ENCODE data around the gene ATP13A4.

Gene ATP13A4, protein sequence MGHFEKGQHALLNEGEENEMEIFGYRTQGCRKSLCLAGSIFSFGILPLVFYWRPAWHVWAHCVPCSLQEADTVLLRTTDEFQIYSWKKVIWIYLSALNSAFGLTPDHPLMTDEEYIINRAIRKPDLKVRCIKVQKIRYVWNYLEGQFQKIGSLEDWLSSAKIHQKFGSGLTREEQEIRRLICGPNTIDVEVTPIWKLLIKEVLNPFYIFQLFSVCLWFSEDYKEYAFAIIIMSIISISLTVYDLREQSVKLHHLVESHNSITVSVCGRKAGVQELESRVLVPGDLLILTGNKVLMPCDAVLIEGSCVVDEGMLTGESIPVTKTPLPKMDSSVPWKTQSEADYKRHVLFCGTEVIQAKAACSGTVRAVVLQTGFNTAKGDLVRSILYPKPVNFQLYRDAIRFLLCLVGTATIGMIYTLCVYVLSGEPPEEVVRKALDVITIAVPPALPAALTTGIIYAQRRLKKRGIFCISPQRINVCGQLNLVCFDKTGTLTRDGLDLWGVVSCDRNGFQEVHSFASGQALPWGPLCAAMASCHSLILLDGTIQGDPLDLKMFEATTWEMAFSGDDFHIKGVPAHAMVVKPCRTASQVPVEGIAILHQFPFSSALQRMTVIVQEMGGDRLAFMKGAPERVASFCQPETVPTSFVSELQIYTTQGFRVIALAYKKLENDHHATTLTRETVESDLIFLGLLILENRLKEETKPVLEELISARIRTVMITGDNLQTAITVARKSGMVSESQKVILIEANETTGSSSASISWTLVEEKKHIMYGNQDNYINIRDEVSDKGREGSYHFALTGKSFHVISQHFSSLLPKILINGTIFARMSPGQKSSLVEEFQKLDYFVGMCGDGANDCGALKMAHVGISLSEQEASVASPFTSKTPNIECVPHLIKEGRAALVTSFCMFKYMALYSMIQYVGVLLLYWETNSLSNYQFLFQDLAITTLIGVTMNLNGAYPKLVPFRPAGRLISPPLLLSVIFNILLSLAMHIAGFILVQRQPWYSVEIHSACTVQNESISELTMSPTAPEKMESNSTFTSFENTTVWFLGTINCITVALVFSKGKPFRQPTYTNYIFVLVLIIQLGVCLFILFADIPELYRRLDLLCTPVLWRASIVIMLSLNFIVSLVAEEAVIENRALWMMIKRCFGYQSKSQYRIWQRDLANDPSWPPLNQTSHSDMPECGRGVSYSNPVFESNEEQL

DNA sequence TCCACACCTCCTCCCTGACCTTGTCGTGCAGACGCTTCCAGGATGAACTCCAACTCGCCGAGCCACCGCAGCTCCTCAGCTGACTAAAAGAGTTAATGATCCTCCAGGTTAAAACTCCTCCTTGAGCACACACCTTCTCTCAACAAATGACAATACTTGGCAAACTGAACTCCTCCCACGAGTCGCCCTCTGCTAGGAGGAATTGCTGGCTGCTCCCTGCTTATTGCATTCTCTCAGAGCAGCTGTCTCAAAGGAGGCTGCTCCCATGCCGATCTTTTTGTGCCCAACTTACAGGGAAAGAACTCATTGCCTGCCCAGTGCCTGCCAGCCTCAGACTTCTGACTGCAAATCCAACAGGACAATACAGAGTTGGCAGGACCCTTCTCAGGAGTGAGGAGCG lies at the start of gene ATP13A4:
Gene ATP13A4 (minus strand): TSS at position 85 of the 400 bp plus-strand sequence. CDS start 96 bp downstream, outside the sequence.
- H3K4me1 ChIP-seq (ENCODE audit: control insufficient read depth, insufficient read depth, low read length), result peaks cover 6% of the 10 kb centered on the region
- H3K9ac ChIP-seq (ENCODE audit: low read length), result no peak within 1 kb of the TSS
- H3K27me3 ChIP-seq (ENCODE audit: control insufficient read depth, insufficient read depth, low read length), result no peaks in the 10 kb centered on the region

DNA sequence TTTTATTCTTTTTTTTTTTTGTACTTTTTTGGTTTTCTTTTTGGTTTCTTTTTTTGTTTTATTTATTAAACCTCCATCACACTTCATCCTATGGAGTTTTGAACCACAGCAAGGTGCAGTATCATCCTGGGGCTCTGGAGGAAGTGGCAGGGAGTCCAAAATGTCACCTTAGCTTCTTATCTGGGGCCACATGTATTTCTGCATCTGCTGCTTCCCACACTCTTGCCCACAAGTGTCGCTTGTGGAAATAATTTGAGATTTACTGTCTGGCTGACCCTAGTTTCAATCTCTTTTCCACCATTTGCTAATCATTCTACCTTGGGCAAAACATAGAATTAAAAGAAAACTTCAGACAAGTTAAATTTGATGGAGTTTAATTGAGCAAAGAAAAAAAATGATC lies 44.7 kb upstream of the ATP13A4 start:
- Histone ChIP-seq H3K27me3 (ENCODE audit: control insufficient read depth, insufficient read depth, low read length) (no peaks in the 10 kb centered on the region), H3K9ac (ENCODE audit: low read length) (no peak overlapping the region), H3K27ac (ENCODE audit: low read depth, low read length) (no peak overlapping the region), H3K36me3 (ENCODE audit: control insufficient read depth, insufficient read depth, low read length) (peaks cover 21% of the 10 kb centered on the region), H3K4me1 (ENCODE audit: control insufficient read depth, insufficient read depth, low read length) (peaks cover 4% of the 10 kb centered on the region; the same call in 1 of the 2 replicates), H3K9me3 (ENCODE audit: control insufficient read depth, insufficient read depth, low read depth, low read length) (no peaks in the 10 kb centered on the region), H3K4me3 (ENCODE audit: low read depth, low read length) (no peak overlapping the region)

More for the DNA sequence above, at the start of gene ATP13A4:
- no peaks in the 10 kb centered on the region for H3K9me3 ChIP-seq (ENCODE audit: control insufficient read depth, insufficient read depth, low read depth, low read length)
- no peaks in the 10 kb centered on the region for H3K36me3 ChIP-seq (ENCODE audit: control insufficient read depth, insufficient read depth, low read length)
- no peak within 1 kb of the TSS for H3K4me3 ChIP-seq (ENCODE audit: low read depth, low read length)
- H3K27ac ChIP-seq (ENCODE audit: low read depth, low read length), result no peak within 1 kb of the TSS

DNA sequence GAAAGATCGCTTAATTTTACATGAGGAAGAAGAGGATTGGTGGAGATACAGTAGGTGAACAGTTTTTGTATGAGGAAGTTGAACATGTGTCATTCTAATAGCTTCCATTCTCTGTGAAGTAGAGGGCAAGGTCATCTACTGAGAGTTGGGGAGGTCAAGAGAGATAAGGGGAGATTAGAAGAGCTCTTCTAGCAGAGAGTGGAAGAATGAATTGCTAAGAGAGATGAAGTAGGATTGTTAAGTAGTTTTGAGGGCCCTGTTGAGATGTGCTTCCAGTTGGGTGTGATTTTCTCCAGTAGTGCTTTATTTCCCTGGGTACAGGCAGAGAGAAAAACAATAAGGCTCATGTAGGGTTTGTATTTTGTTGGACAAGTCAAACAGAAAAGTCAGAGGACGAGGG lies 43.5 kb upstream of the ATP13A4 start:
- Histone ChIP-seq H3K4me3 (ENCODE audit: low read depth, low read length) (no peak overlapping the region), H3K36me3 (ENCODE audit: control insufficient read depth, insufficient read depth, low read length) (peaks cover 16% of the 10 kb centered on the region), H3K9me3 (ENCODE audit: control insufficient read depth, insufficient read depth, low read depth, low read length) (no peaks in the 10 kb centered on the region), H3K4me1 (ENCODE audit: control insufficient read depth, insufficient read depth, low read length) (peaks cover 4% of the 10 kb centered on the region; the same call in 1 of the 2 replicates), H3K27me3 (ENCODE audit: control insufficient read depth, insufficient read depth, low read length) (no peaks in the 10 kb centered on the region), H3K9ac (ENCODE audit: low read length) (no peak overlapping the region), H3K27ac (ENCODE audit: low read depth, low read length) (no peak overlapping the region)

DNA sequence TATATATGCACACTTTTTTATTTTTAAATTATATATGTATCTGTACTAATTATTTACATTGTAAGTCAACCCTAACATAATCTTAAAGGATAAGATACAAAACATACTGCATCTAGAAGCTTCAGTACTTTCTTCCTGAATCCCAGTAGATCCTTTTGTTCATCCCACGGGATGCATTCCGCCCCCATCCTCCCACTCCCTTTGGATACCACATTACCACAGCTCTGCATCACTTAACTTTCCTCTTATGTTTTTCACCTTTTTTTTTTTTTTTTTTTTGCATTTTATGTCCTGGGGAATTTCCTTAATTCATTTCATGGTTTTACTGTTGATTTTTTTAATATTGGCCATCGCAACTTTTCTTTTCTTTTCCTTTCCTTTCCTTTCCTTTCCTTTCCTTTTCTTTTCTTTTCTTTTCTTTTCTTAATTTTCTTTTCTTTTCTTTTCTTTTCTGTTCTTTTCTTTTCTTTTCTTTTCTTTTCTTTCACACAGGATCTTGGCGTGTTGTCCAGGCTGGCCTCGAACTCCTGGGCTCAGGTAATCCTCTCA lies 41.3 kb upstream of the ATP13A4 start:
- Histone ChIP-seq H3K27me3 (ENCODE audit: control insufficient read depth, insufficient read depth, low read length) (no peaks in the 10 kb centered on the region; the same call in 1 of the 2 replicates), H3K9me3 (ENCODE audit: control insufficient read depth, insufficient read depth, low read depth, low read length) (no peaks in the 10 kb centered on the region), H3K4me1 (ENCODE audit: control insufficient read depth, insufficient read depth, low read length) (peaks cover 8% of the 10 kb centered on the region; the same call in 1 of the 2 replicates), H3K4me3 (ENCODE audit: low read depth, low read length) (no peak overlapping the region), H3K27ac (ENCODE audit: low read depth, low read length) (no peak overlapping the region), H3K36me3 (ENCODE audit: control insufficient read depth, insufficient read depth, low read length) (peaks cover 13% of the 10 kb centered on the region), H3K9ac (ENCODE audit: low read length) (no peak overlapping the region)

DNA sequence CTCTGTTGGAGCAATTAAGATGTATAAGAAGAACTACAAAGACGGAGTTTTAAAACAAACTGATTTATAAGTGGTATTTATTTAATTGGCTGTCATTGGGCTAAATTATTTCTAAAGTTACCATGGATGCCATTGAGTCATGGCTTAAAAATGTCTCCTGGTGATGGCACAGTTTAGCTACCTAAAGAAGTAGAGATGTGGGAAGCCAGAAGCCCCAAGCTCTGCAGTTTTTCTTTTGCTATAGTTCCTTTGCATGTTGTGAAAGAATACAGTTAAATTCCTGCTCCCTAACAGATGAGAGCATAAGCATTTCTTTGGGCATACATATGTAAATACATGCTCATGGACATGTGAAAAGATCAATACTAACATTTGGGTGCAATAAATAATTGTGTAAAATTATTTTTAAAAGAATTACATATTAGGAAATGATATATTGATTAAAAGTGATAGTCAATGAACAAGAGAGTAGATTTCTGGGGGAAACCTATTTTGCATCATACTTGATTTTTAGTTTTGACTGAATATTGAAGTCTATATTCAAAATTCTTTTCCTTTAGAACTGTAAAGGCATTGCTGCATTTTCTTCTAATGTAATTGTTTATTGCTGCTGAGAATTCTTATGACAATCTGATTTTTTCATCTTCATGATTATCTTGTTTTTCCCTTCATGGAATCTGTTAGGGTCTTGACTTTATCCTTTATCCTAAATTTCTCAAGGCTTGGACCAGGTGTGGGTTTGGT lies 40.4 kb upstream of the ATP13A4 start:
- Histone ChIP-seq H3K9me3 (ENCODE audit: control insufficient read depth, insufficient read depth, low read depth, low read length) (no peaks in the 10 kb centered on the region), H3K27me3 (ENCODE audit: control insufficient read depth, insufficient read depth, low read length) (no peaks in the 10 kb centered on the region; the same call in 1 of the 2 replicates), H3K4me1 (ENCODE audit: control insufficient read depth, insufficient read depth, low read length) (peaks cover 11% of the 10 kb centered on the region; the same call in 1 of the 2 replicates), H3K4me3 (ENCODE audit: low read depth, low read length) (peak overlapping the region; percentile 98), H3K36me3 (ENCODE audit: control insufficient read depth, insufficient read depth, low read length) (peaks cover 13% of the 10 kb centered on the region), H3K27ac (ENCODE audit: low read depth, low read length) (0 out of 2 replicates have a peak overlapping the region, but pooled peaks have one; percentile 19), H3K9ac (ENCODE audit: low read length) (no peak overlapping the region)

DNA sequence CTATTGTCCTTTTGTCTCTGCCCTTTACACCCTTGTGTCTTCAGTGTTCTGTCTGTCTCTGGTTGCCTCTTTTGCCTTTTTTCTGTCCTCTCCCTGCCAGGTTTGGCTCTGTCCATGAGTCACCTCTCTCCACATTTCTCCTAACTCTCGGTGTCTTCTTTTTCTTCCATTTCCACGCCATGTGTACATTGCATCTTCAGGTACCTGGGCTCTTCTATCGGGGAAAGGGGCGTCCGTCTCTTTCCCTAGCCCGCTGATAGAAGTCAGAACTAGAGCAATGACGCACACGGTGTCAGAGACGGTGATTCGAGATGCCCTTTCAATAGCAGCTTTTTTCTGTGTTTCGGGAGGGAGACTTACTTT lies 39.0 kb upstream of the ATP13A4 start:
- H3K9me3 ChIP-seq (ENCODE audit: control insufficient read depth, insufficient read depth, low read depth, low read length), result no peaks in the 10 kb centered on the region
- peak overlapping the region; percentile 98 for H3K4me3 ChIP-seq (ENCODE audit: low read depth, low read length)

DNA sequence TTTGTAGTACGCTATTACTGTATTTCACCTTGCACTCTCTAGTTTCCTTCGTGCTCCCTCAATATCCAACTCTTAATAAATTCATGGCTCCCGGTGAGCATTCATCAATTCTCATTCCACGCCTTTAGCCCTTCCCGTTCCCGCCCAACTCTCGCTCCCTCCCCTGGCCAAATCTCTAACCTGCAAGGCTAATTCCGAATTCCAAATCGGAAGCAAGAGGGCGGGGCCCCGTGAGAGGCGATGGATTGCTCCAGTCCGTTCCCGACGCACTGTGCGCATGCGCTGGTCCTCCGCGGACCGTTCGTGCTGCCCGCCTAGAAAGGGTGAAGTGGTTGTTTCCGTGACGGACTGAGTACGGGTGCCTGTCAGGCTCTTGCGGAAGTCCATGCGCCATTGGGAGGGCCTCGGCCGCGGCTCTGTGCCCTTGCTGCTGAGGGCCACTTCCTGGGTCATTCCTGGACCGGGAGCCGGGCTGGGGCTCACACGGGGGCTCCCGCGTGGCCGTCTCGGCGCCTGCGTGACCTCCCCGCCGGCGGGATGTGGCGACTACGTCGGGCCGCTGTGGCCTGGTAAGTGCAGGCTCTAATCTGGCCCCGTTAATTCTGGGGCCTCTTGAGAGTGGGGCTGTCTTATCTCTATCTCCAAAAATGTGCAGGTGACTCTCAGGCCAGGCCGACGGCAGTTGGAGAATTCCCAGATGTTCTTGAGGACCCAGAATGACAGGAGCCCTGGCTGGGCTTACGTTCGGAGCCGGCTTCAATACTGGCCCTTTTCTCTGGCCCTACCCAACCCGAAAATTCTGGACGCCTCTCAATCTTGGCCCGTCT lies 38.4 kb upstream of the ATP13A4 start, which contains the start of gene OPA1:
Gene OPA1 (plus strand): TSS at position 368 of the 827 bp plus-strand sequence. CDS start 170 bp downstream, at position 538.
- H3K4me3 ChIP-seq (ENCODE audit: low read depth, low read length), result peak within 1 kb of the TSS; percentile 98
- peaks cover 14% of the 10 kb centered on the region; the same call in 1 of the 2 replicates for H3K4me1 ChIP-seq (ENCODE audit: control insufficient read depth, insufficient read depth, low read length)
- peaks cover 9% of the 10 kb centered on the region for H3K36me3 ChIP-seq (ENCODE audit: control insufficient read depth, insufficient read depth, low read length)
- peak within 1 kb of the TSS; percentile 48; the same call in 1 of the 2 replicates for H3K27ac ChIP-seq (ENCODE audit: low read depth, low read length)
- H3K27me3 ChIP-seq (ENCODE audit: control insufficient read depth, insufficient read depth, low read length), result no peaks in the 10 kb centered on the region; the same call in 1 of the 2 replicates
- peak within 1 kb of the TSS; percentile 79 for H3K9ac ChIP-seq (ENCODE audit: low read length)
- H3K9me3 ChIP-seq (ENCODE audit: control insufficient read depth, insufficient read depth, low read depth, low read length), result no peaks in the 10 kb centered on the region

More for the DNA sequence above, 39.0 kb upstream of the ATP13A4 start:
- Histone ChIP-seq H3K36me3 (ENCODE audit: control insufficient read depth, insufficient read depth, low read length) (peaks cover 13% of the 10 kb centered on the region), H3K27me3 (ENCODE audit: control insufficient read depth, insufficient read depth, low read length) (no peaks in the 10 kb centered on the region; the same call in 1 of the 2 replicates), H3K9ac (ENCODE audit: low read length) (peak overlapping the region; percentile 79), H3K27ac (ENCODE audit: low read depth, low read length) (peak overlapping the region; percentile 48; the same call in 1 of the 2 replicates), H3K4me1 (ENCODE audit: control insufficient read depth, insufficient read depth, low read length) (peaks cover 14% of the 10 kb centered on the region; the same call in 1 of the 2 replicates)

DNA sequence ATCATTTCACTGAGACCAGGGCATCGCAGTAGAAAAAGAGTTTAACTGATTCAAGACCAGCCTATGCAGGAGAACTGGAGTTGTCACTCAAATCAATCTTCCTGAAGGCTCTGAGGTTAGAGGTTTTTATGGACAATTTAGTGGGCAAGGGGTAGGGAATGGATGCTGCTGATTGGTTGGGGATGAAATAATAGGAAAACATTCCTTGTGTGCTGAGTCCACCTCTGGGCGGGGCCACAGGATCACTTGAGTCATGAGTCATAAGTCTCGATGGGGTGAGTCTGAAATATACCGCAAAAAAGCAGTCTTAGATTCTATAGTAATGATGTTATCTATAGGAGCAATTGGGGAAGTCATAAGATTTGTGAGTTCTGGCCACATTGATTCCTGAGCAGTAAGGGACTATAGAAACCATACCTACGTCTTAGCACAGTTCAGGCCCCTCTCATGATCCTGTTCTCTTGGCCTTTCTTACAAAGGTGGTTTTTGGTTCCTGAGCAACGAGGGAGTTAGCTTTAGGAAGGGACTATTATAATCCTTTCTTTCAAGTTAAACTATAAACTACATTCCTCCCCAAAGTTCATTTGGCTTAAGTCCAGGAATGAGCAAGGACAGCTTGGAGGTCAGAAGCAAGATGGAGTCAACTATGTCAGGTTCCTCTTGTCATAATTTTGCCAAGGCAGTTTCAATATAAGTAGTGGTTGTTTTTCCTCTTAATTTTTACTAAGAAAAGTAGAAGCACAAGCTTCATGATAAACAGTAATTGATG lies 35.6 kb upstream of the ATP13A4 start:
- Histone ChIP-seq H3K36me3 (ENCODE audit: control insufficient read depth, insufficient read depth, low read length) (no peaks in the 10 kb centered on the region), H3K9me3 (ENCODE audit: control insufficient read depth, insufficient read depth, low read depth, low read length) (no peaks in the 10 kb centered on the region), H3K27ac (ENCODE audit: low read depth, low read length) (no peak overlapping the region), H3K4me1 (ENCODE audit: control insufficient read depth, insufficient read depth, low read length) (peaks cover 14% of the 10 kb centered on the region; the same call in 1 of the 2 replicates), H3K9ac (ENCODE audit: low read length) (no peak overlapping the region), H3K4me3 (ENCODE audit: low read depth, low read length) (no peak overlapping the region), H3K27me3 (ENCODE audit: control insufficient read depth, insufficient read depth, low read length) (no peaks in the 10 kb centered on the region; the same call in 1 of the 2 replicates)

DNA sequence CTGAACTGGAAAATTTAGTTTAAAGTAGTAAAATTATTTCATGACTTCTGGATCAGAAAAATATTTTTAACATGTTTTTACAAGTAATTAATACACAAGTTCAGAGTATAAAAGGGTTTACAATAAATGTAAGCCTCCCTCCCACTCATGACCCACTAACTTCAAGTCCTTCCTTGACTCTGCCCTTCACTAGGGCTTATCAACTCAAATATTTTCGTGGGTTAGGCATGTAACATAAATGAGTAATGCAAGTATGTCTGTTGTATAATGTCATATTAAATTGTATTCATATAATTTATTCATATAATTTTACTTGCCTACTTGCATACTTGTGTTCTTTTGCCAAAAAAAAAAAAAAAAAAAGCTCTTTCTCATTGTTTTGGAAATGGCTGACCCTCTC lies 34.9 kb upstream of the ATP13A4 start:
- Histone ChIP-seq H3K27ac (ENCODE audit: low read depth, low read length) (no peak overlapping the region), H3K9me3 (ENCODE audit: control insufficient read depth, insufficient read depth, low read depth, low read length) (no peaks in the 10 kb centered on the region), H3K27me3 (ENCODE audit: control insufficient read depth, insufficient read depth, low read length) (no peaks in the 10 kb centered on the region; the same call in 1 of the 2 replicates), H3K4me3 (ENCODE audit: low read depth, low read length) (no peak overlapping the region), H3K9ac (ENCODE audit: low read length) (no peak overlapping the region), H3K4me1 (ENCODE audit: control insufficient read depth, insufficient read depth, low read length) (peaks cover 10% of the 10 kb centered on the region; the same call in 1 of the 2 replicates), H3K36me3 (ENCODE audit: control insufficient read depth, insufficient read depth, low read length) (no peaks in the 10 kb centered on the region)

Data from HUES6 (cell line).